ENCODE results near the gene CCL28. TPM values are rescaled to one million over a fixed set of nuclear protein-coding genes. Genes with fewer than 3 reads are reported as not detected.
"Not testable (repeated sequence)": the region's sequence is repeated elsewhere in the genome, so short reads cannot be mapped to it uniquely, and the experiment has no call there.

The CCL28 gene
- polyA plus RNA-seq, 2 donors = 2.2 to 3.9 TPM

- Histone ChIP-seq H3K27ac (ENCODE audit: low read depth in 2 of 2, low read length in 1 of 2) (peak overlapping the region in 1 of 2 donors; percentile 41), H3K4me3 (ENCODE audit: low read depth in 1 of 2, low read length in 2 of 2) (no peak overlapping the region), H3K9me3 (ENCODE audit: control insufficient read depth in 2 of 2, insufficient read depth in 1 of 2, low read depth in 1 of 2, low read length in 1 of 2) (no peaks in the 10 kb centered on the region), H3K4me1 (ENCODE audit: control insufficient read depth in 2 of 2, insufficient read depth in 2 of 2, low read length in 1 of 2) (no peaks in the 10 kb centered on the region), H3K27me3 (ENCODE audit: control insufficient read depth in 1 of 2, insufficient read depth in 2 of 2, low read length in 2 of 2) (no peaks in the 10 kb centered on the region), H3K36me3 (ENCODE audit: control insufficient read depth in 2 of 2, insufficient read depth in 2 of 2, low read length in 1 of 2) (no peaks in the 10 kb centered on the region)
- 40 to 57% methylated on average over 2 of the region's 2 CpGs for WGBS, 2 donors
Measured at GRCh38 chr5:43425983-43426382, 13.8 kb upstream of the CCL28 start.

- not testable (repeated sequence) for H3K9me3 ChIP-seq (ENCODE audit: control insufficient read depth in 2 of 2, insufficient read depth in 1 of 2, low read depth in 1 of 2, low read length in 1 of 2); H3K27me3 ChIP-seq (ENCODE audit: control insufficient read depth in 1 of 2, insufficient read depth in 2 of 2, low read length in 2 of 2); H3K36me3 ChIP-seq (ENCODE audit: control insufficient read depth in 2 of 2, insufficient read depth in 2 of 2, low read length in 1 of 2); H3K4me1 ChIP-seq (ENCODE audit: control insufficient read depth in 2 of 2, insufficient read depth in 2 of 2, low read length in 1 of 2); H3K4me3 ChIP-seq (ENCODE audit: low read depth in 1 of 2, low read length in 2 of 2); H3K27ac ChIP-seq (ENCODE audit: low read depth in 2 of 2, low read length in 1 of 2)
- 66 to 69% methylated on average over 6 of the region's 6 CpGs for WGBS, 2 donors
Measured at GRCh38 chr5:43423086-43423485, 10.9 kb upstream of the CCL28 start.

- H3K27me3 ChIP-seq (ENCODE audit: control insufficient read depth in 1 of 2, insufficient read depth in 2 of 2, low read length in 2 of 2) = no peaks in the 10 kb centered on the region
- H3K27ac ChIP-seq (ENCODE audit: low read depth in 2 of 2, low read length in 1 of 2) = no peak overlapping the region
- no peaks in the 10 kb centered on the region for H3K36me3 ChIP-seq (ENCODE audit: control insufficient read depth in 2 of 2, insufficient read depth in 2 of 2, low read length in 1 of 2)
- WGBS, 2 donors = 21 to 25% methylated on average over 2 of the region's 2 CpGs
- H3K4me3 ChIP-seq (ENCODE audit: low read depth in 1 of 2, low read length in 2 of 2) = no peak overlapping the region
- no peaks in the 10 kb centered on the region for H3K4me1 ChIP-seq (ENCODE audit: control insufficient read depth in 2 of 2, insufficient read depth in 2 of 2, low read length in 1 of 2)
- no peaks in the 10 kb centered on the region for H3K9me3 ChIP-seq (ENCODE audit: control insufficient read depth in 2 of 2, insufficient read depth in 1 of 2, low read depth in 1 of 2, low read length in 1 of 2)
Measured at GRCh38 chr5:43422143-43422542, 10.0 kb upstream of the CCL28 start.

- Histone ChIP-seq H3K4me3 (ENCODE audit: low read depth in 1 of 2, low read length in 2 of 2) (no peak overlapping the region), H3K4me1 (ENCODE audit: control insufficient read depth in 2 of 2, insufficient read depth in 2 of 2, low read length in 1 of 2) (no peaks in the 10 kb centered on the region), H3K9me3 (ENCODE audit: control insufficient read depth in 2 of 2, insufficient read depth in 1 of 2, low read depth in 1 of 2, low read length in 1 of 2) (no peaks in the 10 kb centered on the region), H3K36me3 (ENCODE audit: control insufficient read depth in 2 of 2, insufficient read depth in 2 of 2, low read length in 1 of 2) (no peaks in the 10 kb centered on the region), H3K27me3 (ENCODE audit: control insufficient read depth in 1 of 2, insufficient read depth in 2 of 2, low read length in 2 of 2) (no peaks in the 10 kb centered on the region), H3K27ac (ENCODE audit: low read depth in 2 of 2, low read length in 1 of 2) (no peak overlapping the region)
- 70 to 85% methylated on average over 7 of the region's 7 CpGs for WGBS, 2 donors
Measured at GRCh38 chr5:43421450-43422133, 9.4 kb upstream of the CCL28 start.

GRCh38 chr5:43420241-43420640, 8.1 kb upstream of the CCL28 start:
- H3K4me1 ChIP-seq (ENCODE audit: control insufficient read depth in 2 of 2, insufficient read depth in 2 of 2, low read length in 1 of 2) = no peaks in the 10 kb centered on the region
- H3K27ac ChIP-seq (ENCODE audit: low read depth in 2 of 2, low read length in 1 of 2) = no peak overlapping the region
- no peaks in the 10 kb centered on the region for H3K27me3 ChIP-seq (ENCODE audit: control insufficient read depth in 1 of 2, insufficient read depth in 2 of 2, low read length in 2 of 2)
- H3K9me3 ChIP-seq (ENCODE audit: control insufficient read depth in 2 of 2, insufficient read depth in 1 of 2, low read depth in 1 of 2, low read length in 1 of 2) = no peaks in the 10 kb centered on the region
- no peaks in the 10 kb centered on the region for H3K36me3 ChIP-seq (ENCODE audit: control insufficient read depth in 2 of 2, insufficient read depth in 2 of 2, low read length in 1 of 2)
- no peak overlapping the region for H3K4me3 ChIP-seq (ENCODE audit: low read depth in 1 of 2, low read length in 2 of 2)
- 77 to 78% methylated on average over 4 of the region's 4 CpGs for WGBS, 2 donors

GRCh38 chr5:43418561-43418960, 6.4 kb upstream of the CCL28 start:
- Histone ChIP-seq H3K36me3 (ENCODE audit: control insufficient read depth in 2 of 2, insufficient read depth in 2 of 2, low read length in 1 of 2) (no peaks in the 10 kb centered on the region), H3K27me3 (ENCODE audit: control insufficient read depth in 1 of 2, insufficient read depth in 2 of 2, low read length in 2 of 2) (no peaks in the 10 kb centered on the region), H3K4me3 (ENCODE audit: low read depth in 1 of 2, low read length in 2 of 2) (no peak overlapping the region), H3K4me1 (ENCODE audit: control insufficient read depth in 2 of 2, insufficient read depth in 2 of 2, low read length in 1 of 2) (no peaks in the 10 kb centered on the region), H3K9me3 (ENCODE audit: control insufficient read depth in 2 of 2, insufficient read depth in 1 of 2, low read depth in 1 of 2, low read length in 1 of 2) (no peaks in the 10 kb centered on the region), H3K27ac (ENCODE audit: low read depth in 2 of 2, low read length in 1 of 2) (no peak overlapping the region)
- WGBS, 2 donors = 88 to 95% methylated on average over 2 of the region's 2 CpGs

GRCh38 chr5:43416803-43417394, 4.7 kb upstream of the CCL28 start:
- no peak overlapping the region for H3K27ac ChIP-seq (ENCODE audit: low read depth in 2 of 2, low read length in 1 of 2)
- WGBS, 2 donors = 47 to 50% methylated on average over 3 of the region's 3 CpGs
- H3K36me3 ChIP-seq (ENCODE audit: control insufficient read depth in 2 of 2, insufficient read depth in 2 of 2, low read length in 1 of 2) = no peaks in the 10 kb centered on the region
- H3K9me3 ChIP-seq (ENCODE audit: control insufficient read depth in 2 of 2, insufficient read depth in 1 of 2, low read depth in 1 of 2, low read length in 1 of 2) = no peaks in the 10 kb centered on the region
- H3K4me1 ChIP-seq (ENCODE audit: control insufficient read depth in 2 of 2, insufficient read depth in 2 of 2, low read length in 1 of 2) = no peaks in the 10 kb centered on the region
- H3K4me3 ChIP-seq (ENCODE audit: low read depth in 1 of 2, low read length in 2 of 2) = no peak overlapping the region
- H3K27me3 ChIP-seq (ENCODE audit: control insufficient read depth in 1 of 2, insufficient read depth in 2 of 2, low read length in 2 of 2) = no peaks in the 10 kb centered on the region

- Histone ChIP-seq H3K27me3 (ENCODE audit: control insufficient read depth in 1 of 2, insufficient read depth in 2 of 2, low read length in 2 of 2) (no peaks in the 10 kb centered on the region), H3K36me3 (ENCODE audit: control insufficient read depth in 2 of 2, insufficient read depth in 2 of 2, low read length in 1 of 2) (no peaks in the 10 kb centered on the region), H3K4me3 (ENCODE audit: low read depth in 1 of 2, low read length in 2 of 2) (no peak overlapping the region), H3K9me3 (ENCODE audit: control insufficient read depth in 2 of 2, insufficient read depth in 1 of 2, low read depth in 1 of 2, low read length in 1 of 2) (no peaks in the 10 kb centered on the region), H3K4me1 (ENCODE audit: control insufficient read depth in 2 of 2, insufficient read depth in 2 of 2, low read length in 1 of 2) (no peaks in the 10 kb centered on the region), H3K27ac (ENCODE audit: low read depth in 2 of 2, low read length in 1 of 2) (no peak overlapping the region)
- WGBS, 2 donors = 82 to 83% methylated on average over 3 of the region's 3 CpGs
Measured at GRCh38 chr5:43415935-43416802, 4.0 kb upstream of the CCL28 start.

GRCh38 chr5:43413966-43414365, 1.8 kb upstream of the CCL28 start:
- Histone ChIP-seq H3K9me3 (ENCODE audit: control insufficient read depth in 2 of 2, insufficient read depth in 1 of 2, low read depth in 1 of 2, low read length in 1 of 2) (no peaks in the 10 kb centered on the region), H3K27ac (ENCODE audit: low read depth in 2 of 2, low read length in 1 of 2) (no peak overlapping the region), H3K4me3 (ENCODE audit: low read depth in 1 of 2, low read length in 2 of 2) (no peak overlapping the region), H3K36me3 (ENCODE audit: control insufficient read depth in 2 of 2, insufficient read depth in 2 of 2, low read length in 1 of 2) (no peaks in the 10 kb centered on the region), H3K4me1 (ENCODE audit: control insufficient read depth in 2 of 2, insufficient read depth in 2 of 2, low read length in 1 of 2) (no peaks in the 10 kb centered on the region), H3K27me3 (ENCODE audit: control insufficient read depth in 1 of 2, insufficient read depth in 2 of 2, low read length in 2 of 2) (no peaks in the 10 kb centered on the region)
- WGBS, 2 donors = 89 to 90% methylated on average over 2 of the region's 2 CpGs

Data from esophagus (tissue), 2 donors.